CD8-positive, alpha-beta memory T cell (primary cell): ENCODE data around the gene HDLBP. TPM values are rescaled to one million over a fixed set of nuclear protein-coding genes. Genes with fewer than 3 reads are reported as not detected.

Source experiments
- CTCF ChIA-PET: fragments of 350-600 bp; sonication (Branson Sonifier 250); formaldehyde crosslinking; loops from one replicate; lab custom pipeline; 2021; ENCODE audit warnings: antibody characterized with exemption; lab: Charles Lee
- POLR2A ChIA-PET: fragments of 350-600 bp; sonication (Branson Sonifier 250); formaldehyde crosslinking; loops from one replicate; lab custom pipeline; 2021; ENCODE audit warnings: antibody characterized with exemption; lab: Charles Lee
- DNase-seq, 5 donors: peaks; one replicate each; pipeline versions ENCODE4 v3.0.0 to v3.0.0-alpha.2; 2020 to 2022; ENCODE audit warnings: mixed read lengths in 1 of 5
- H3K27ac ChIP-seq: one replicate; pipeline ENCODE4 v1.7.0; 2013; ENCODE audit warnings: low read depth, mild to moderate bottlenecking, low read length, moderate library complexity
- H3K27me3 ChIP-seq: 2 replicates; pipeline ENCODE4 v1.7.0; 2013; ENCODE audit warnings: low read length, mild to moderate bottlenecking; ENCODE audit not compliant: insufficient read depth, poor library complexity, severe bottlenecking
- H3K36me3 ChIP-seq: 2 replicates; pipeline ENCODE4 v1.7.0; 2013; ENCODE audit warnings: mild to moderate bottlenecking, low read length, moderate library complexity; ENCODE audit not compliant: insufficient read depth
- H3K4me1 ChIP-seq: 2 replicates; pipeline ENCODE4 v1.7.0; 2013; ENCODE audit warnings: mild to moderate bottlenecking, low read length, moderate library complexity; ENCODE audit not compliant: insufficient read depth
- H3K4me3 ChIP-seq: 2 replicates; pipeline ENCODE4 v1.7.0; 2013; ENCODE audit warnings: mild to moderate bottlenecking, low read length
- H3K9me3 ChIP-seq: 2 replicates; pipeline ENCODE4 v1.7.0; 2013; ENCODE audit warnings: mild to moderate bottlenecking, low read length
- H3K27ac Mint-ChIP-seq, 8 donors: one replicate each; pipeline ENCODE4 v1.8.0; 2020 to 2021; ENCODE audit warnings: mixed read lengths in 8 of 8, mild to moderate bottlenecking in 6 of 8, inconsistent platforms in 3 of 8, moderate library complexity in 3 of 8
- H3K27me3 Mint-ChIP-seq, 2 donors: one replicate each; pipeline ENCODE4 v1.8.0; 2020 to 2021; ENCODE audit warnings: mixed read lengths in 2 of 2, mild to moderate bottlenecking in 1 of 2, moderate library complexity in 1 of 2
- H3K36me3 Mint-ChIP-seq, 3 donors: one replicate each; pipeline ENCODE4 v1.8.0; 2020 to 2021; ENCODE audit warnings: mixed read lengths in 3 of 3, inconsistent platforms in 1 of 3, mild to moderate bottlenecking in 1 of 3
- H3K4me1 Mint-ChIP-seq, 3 donors: one replicate each; pipeline ENCODE4 v1.8.0; 2020 to 2021; ENCODE audit warnings: mixed read lengths in 3 of 3, inconsistent platforms in 1 of 3, mild to moderate bottlenecking in 1 of 3
- H3K4me3 Mint-ChIP-seq, 7 donors: one replicate each; pipeline ENCODE4 v1.8.0; 2020 to 2021; ENCODE audit warnings: mixed read lengths in 7 of 7, mild to moderate bottlenecking in 6 of 7, moderate library complexity in 4 of 7, inconsistent platforms in 2 of 7
- H3K9me3 Mint-ChIP-seq, 5 donors: one replicate each; pipeline ENCODE4 v1.8.0; 2020 to 2022; ENCODE audit warnings: mixed read lengths in 5 of 5, mild to moderate bottlenecking in 3 of 5, moderate library complexity in 2 of 5, inconsistent platforms in 1 of 5
- polyA plus RNA-seq: library from polyadenylated mRNA; unstranded; fragments of 300-500 nt; fragmentation: Illumina TruSeq; gene quantifications from one replicate; pipeline ENCODE4 v1.2.3, GENCODE V29; 2021
- total RNA-seq, 2 experiments: library from RNA; stranded (reverse); gene quantifications; one replicate each; pipeline ENCODE4 v1.2.3, GENCODE V29; 2021

HDLBP gene
- total and polyA plus RNA-seq, 3 experiments from 2014 or later: 70.0 to 313 (median 307) TPM

DNA sequence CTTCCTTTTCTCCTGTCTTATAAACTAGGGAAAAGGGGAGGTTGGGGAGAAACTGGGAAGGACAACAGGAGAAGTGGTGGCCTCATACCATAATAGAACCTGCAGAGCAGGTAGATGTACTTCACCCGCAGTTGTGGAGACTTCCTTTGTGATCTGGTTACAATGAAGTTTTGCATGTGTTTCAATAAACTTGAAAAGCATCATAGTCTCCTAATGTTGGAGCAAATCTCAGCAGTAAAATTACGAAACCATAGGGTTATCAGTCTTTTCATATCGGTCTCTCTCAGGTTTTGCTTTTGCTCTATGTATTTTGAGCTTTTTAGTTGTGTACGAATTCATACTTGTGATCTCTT, 96.5 kb downstream of the HDLBP start:
- no peaks in the 10 kb centered on the region for H3K9me3 Mint-ChIP-seq
- ChIA-PET POLR2A (interaction anchor here (0.8 kb wide), 1 partner anchor 97 kb away, joined by 3 read pairs; no protein-coding TSS in a partner anchor), CTCF (interaction anchor here (0.7 kb wide), 1 partner anchor 328 kb away, joined by 3 read pairs; no protein-coding TSS in a partner anchor)
- Histone ChIP-seq H3K4me3 (peak overlapping the region; percentile 49), H3K36me3 (no peaks in the 10 kb centered on the region), H3K9me3 (no peaks in the 10 kb centered on the region), H3K27ac (no peak overlapping the region), H3K4me1 (peaks cover 7% of the 10 kb centered on the region), H3K27me3 (peaks cover 4% of the 10 kb centered on the region)
- no peak for DNase-seq
- peak overlapping the region in 5 of 8 donors; percentile 10 to 89 (median 38) for H3K27ac Mint-ChIP-seq
- peaks cover 0 to 3% of the 10 kb centered on the region in 2 donors for H3K27me3 Mint-ChIP-seq
- peaks cover 9 to 18% (median 13%) of the 10 kb centered on the region in 3 donors for H3K4me1 Mint-ChIP-seq
- H3K36me3 Mint-ChIP-seq: no peaks in the 10 kb centered on the region
- peak overlapping the region; percentile 78 to 95 (median 89) for H3K4me3 Mint-ChIP-seq

DNA sequence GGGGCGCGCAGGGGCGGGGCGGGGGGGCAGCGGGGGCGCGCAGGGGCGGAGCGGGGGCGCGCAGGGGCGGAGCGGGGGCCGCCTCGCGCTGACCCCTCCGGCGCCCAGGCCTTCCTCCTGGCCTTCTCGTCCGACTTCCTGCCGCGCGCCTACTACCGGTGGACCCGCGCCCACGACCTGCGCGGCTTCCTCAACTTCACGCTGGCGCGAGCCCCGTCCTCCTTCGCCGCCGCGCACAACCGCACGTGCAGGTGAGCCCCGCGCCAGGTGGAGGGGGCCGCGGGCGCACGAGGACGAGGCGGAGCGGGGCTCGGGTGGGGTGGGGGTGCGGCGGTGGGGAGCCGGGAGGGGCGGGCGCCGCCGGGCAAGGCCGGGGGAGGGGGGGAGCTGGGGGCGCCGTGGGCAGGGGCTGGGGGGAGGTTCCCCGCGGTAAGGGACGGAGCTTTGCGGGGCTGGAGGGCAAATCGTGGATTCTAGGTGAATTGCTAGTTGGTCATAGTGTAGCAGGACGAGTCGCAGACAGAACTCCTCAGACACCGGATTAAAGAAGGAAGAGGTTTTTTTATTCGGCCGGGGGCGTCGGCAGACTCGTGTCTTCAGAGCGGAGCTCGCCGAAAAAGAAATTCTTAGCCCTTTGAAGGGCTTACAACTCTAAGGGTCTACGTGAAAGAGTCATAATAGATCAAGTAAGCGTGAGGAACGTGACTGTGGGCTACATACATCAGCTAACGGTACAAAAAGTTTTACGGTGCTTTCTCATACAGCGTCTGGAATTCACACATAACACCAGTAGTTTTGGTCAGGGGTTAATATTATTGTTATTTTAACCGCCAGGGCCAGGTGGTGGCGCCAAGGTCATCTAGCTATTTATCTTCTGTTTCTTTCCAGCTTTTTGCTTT, 97.1 kb downstream of the HDLBP start:
- no peaks in the 10 kb centered on the region for H3K36me3 ChIP-seq
- H3K27ac ChIP-seq: no peak overlapping the region
- ChIA-PET CTCF (no interaction called here), POLR2A (interaction anchor here (0.8 kb wide), 1 partner anchor 98 kb away, joined by 3 read pairs; no protein-coding TSS in a partner anchor)
- H3K4me1 ChIP-seq: peaks cover 7% of the 10 kb centered on the region
- H3K36me3 Mint-ChIP-seq: no peaks in the 10 kb centered on the region
- no peaks in the 10 kb centered on the region for H3K9me3 Mint-ChIP-seq
- H3K27ac Mint-ChIP-seq: peak overlapping the region; percentile 2 to 96 (median 80)
- H3K4me1 Mint-ChIP-seq: peaks cover 9 to 18% (median 13%) of the 10 kb centered on the region in 3 donors
- H3K27me3 ChIP-seq: peaks cover 4% of the 10 kb centered on the region
- DNase-seq: peak; percentile 23 to 68 (median 42)
- H3K27me3 Mint-ChIP-seq: peaks cover 0 to 3% of the 10 kb centered on the region in 2 donors
- no peaks in the 10 kb centered on the region for H3K9me3 ChIP-seq
- peak overlapping the region; percentile 49 for H3K4me3 ChIP-seq
- peak overlapping the region; percentile 78 to 95 (median 89) for H3K4me3 Mint-ChIP-seq

DNA sequence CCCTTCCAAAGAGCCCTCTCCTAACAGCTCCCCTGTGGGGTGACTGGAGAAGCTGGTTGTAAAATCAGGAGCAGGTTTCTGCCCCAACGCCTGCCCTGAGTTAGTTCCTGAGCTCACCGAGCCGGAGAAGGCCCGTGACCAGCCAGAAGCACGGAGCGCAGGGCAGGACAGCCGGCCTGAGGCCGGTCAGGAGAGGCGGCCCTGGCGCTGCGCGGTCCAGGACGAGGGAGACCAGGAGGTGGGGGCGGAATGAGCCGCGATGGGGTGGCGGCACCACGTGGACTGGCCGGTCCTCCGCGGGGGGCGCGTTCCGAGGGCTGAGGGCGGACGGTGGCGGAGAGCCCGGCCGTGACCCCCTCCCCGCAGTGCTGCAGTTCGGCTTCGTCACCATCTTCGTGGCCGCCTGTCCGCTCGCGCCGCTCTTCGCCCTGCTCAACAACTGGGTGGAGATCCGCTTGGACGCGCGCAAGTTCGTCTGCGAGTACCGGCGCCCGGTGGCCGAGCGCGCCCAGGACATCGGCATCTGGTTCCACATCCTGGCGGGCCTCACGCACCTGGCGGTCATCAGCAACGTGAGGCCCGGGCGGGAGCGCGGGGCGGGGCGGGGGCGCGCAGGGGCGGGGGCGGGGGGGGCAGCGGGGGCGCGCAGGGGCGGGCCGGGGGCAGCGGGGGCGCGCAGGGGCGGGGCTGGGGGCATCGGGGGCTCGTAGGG, 98.0 kb downstream of the HDLBP start:
- H3K27ac ChIP-seq: no peak overlapping the region
- peaks cover 4% of the 10 kb centered on the region for H3K27me3 ChIP-seq
- CTCF ChIA-PET: interaction anchor here (1.4 kb wide), 1 partner anchor 139 kb away, joined by 6 read pairs; no protein-coding TSS in a partner anchor
- no peaks in the 10 kb centered on the region for H3K36me3 ChIP-seq
- POLR2A ChIA-PET: no interaction called here
- Mint-ChIP-seq H3K36me3 (no peaks in the 10 kb centered on the region), H3K27me3 (peaks cover 0 to 3% of the 10 kb centered on the region in 2 donors), H3K4me1 (peaks cover 9 to 18% (median 13%) of the 10 kb centered on the region in 3 donors), H3K27ac (peak overlapping the region in 5 of 8 donors; percentile 50 to 90 (median 81)), H3K9me3 (no peaks in the 10 kb centered on the region), H3K4me3 (peak overlapping the region; percentile 54 to 90 (median 78))
- peak in 3 of 5 donors; percentile 25 to 41 (median 34) for DNase-seq
- no peaks in the 10 kb centered on the region for H3K9me3 ChIP-seq
- H3K4me1 ChIP-seq: peaks cover 7% of the 10 kb centered on the region
- H3K4me3 ChIP-seq: no peak overlapping the region

DNA sequence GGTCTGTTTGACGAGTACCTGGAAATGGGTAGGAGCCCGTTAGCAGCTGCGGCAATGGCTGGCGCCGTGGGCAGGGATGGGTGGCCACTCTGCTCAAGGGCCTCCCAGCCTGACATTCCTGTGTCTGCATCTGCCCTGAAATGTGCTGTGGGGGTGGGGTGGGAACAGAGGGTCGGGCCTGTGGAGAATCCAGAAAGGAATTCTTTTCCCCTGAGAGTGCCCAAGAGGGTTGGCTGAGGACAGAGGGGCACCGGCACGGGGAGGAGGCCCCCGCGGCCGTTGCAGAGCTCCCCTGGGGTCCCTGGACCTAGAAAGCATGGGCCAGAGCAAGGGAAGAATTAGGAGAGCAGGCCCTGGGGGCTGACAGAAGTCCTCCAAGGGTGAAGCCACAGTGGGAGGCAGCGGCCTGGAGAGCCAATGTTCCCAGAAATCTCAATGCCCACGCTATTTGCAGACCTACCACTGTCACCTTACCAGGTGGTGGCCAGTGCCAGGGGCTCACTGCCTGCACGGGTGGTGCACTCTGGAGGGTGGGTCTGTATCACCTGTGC, 99.2 kb downstream of the HDLBP start:
- Histone ChIP-seq H3K36me3 (no peaks in the 10 kb centered on the region), H3K4me3 (no peak overlapping the region), H3K27ac (no peak overlapping the region), H3K9me3 (no peaks in the 10 kb centered on the region), H3K4me1 (peaks cover 7% of the 10 kb centered on the region), H3K27me3 (peaks cover 4% of the 10 kb centered on the region)
- Mint-ChIP-seq H3K27me3 (peaks cover 0 to 5% of the 10 kb centered on the region in 2 donors), H3K4me3 (peak overlapping the region; percentile 72 to 86 (median 80)), H3K36me3 (no peaks in the 10 kb centered on the region), H3K9me3 (no peaks in the 10 kb centered on the region), H3K4me1 (peaks cover 9 to 18% (median 13%) of the 10 kb centered on the region in 3 donors), H3K27ac (peak overlapping the region in 4 of 8 donors; percentile 32 to 81 (median 78))
- ChIA-PET CTCF (interaction anchor here (1.4 kb wide), 1 partner anchor 138 kb away, joined by 6 read pairs; no protein-coding TSS in a partner anchor), POLR2A (no interaction called here)
- no peak for DNase-seq

DNA sequence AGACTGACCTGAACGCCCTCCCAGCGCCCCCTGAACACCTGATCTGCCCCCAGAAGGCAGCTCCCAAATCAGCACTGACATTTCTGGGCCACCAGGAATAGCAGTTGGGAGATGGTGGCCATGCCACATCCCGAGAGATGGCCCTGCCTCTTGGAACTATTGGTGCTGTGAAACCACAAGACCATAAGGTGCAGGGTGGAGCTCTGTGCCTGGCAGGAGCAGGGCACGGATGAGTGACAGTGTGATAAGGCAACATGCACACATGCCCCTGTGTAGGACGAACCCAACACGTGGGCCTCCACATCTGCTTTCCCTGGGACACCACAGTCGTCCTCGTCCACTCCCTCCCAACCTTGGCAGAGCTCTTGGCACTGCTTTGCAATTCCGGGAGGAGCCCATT, 100.1 kb downstream of the HDLBP start:
- ChIA-PET POLR2A (no interaction called here), CTCF (no interaction called here)
- no peaks in the 10 kb centered on the region for H3K36me3 ChIP-seq
- peaks cover 9 to 18% (median 13%) of the 10 kb centered on the region in 3 donors for H3K4me1 Mint-ChIP-seq
- no peaks in the 10 kb centered on the region for H3K9me3 ChIP-seq
- H3K36me3 Mint-ChIP-seq: no peaks in the 10 kb centered on the region
- no peaks in the 10 kb centered on the region for H3K9me3 Mint-ChIP-seq
- no peak overlapping the region for H3K4me3 ChIP-seq
- H3K27me3 ChIP-seq: peaks cover 4% of the 10 kb centered on the region
- no peak for DNase-seq
- peaks cover 0 to 5% of the 10 kb centered on the region in 2 donors for H3K27me3 Mint-ChIP-seq
- peak overlapping the region in 2 of 7 donors; percentile 27 to 61 for H3K4me3 Mint-ChIP-seq
- H3K4me1 ChIP-seq: peaks cover 7% of the 10 kb centered on the region
- H3K27ac Mint-ChIP-seq: no peak overlapping the region
- H3K27ac ChIP-seq: no peak overlapping the region

DNA sequence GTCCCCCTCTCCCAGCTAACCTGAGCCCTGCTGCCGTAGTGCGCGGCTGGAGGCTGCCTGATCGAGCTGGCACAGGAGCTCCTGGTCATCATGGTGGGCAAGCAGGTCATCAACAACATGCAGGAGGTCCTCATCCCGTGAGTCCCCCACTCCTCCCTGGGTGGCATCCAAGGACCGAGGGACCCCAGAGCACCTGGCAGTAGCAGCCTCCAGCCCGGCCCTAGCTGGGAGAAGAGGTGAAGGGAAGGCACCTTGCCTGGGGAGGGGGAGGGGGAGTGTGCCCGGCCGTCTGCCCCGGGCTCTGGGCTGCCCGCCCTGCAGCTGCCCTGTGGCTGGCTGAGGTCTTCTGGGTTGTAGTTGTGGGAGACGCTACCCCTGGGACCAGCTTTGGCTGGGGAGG, 100.7 kb downstream of the HDLBP start:
- ChIA-PET POLR2A (no interaction called here), CTCF (no interaction called here)
- no peak overlapping the region for H3K4me3 Mint-ChIP-seq

DNA sequence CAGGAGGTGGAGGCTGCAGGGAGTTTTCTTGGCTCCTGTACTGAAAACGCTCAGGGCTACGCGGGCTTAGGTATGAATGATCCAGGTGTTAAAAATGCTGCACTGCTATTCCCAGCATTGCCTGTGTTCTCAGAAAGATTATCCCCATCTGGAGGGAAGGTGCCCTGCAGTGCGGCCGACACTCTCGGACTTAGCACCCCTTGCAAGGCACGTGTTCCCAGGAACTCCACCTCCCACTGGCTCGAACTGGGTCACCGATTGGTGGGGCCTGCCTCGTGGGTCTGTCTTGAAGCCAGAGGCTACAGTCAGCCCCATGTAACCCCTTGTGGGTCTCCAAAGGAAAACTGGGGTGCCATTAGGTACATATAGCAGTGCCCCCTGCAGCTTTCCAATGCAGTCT, 101.3 kb downstream of the HDLBP start:
- ChIA-PET POLR2A (no interaction called here), CTCF (no interaction called here)
- no peak overlapping the region for H3K27ac Mint-ChIP-seq
- peaks cover 1% of the 10 kb centered on the region for H3K27me3 ChIP-seq
- no peak overlapping the region for H3K27ac ChIP-seq
- no peaks in the 10 kb centered on the region for H3K36me3 ChIP-seq
- H3K27me3 Mint-ChIP-seq: peaks cover 0 to 5% of the 10 kb centered on the region in 2 donors
- no peak for DNase-seq
- no peaks in the 10 kb centered on the region for H3K9me3 Mint-ChIP-seq
- peaks cover 7% of the 10 kb centered on the region for H3K4me1 ChIP-seq
- no peaks in the 10 kb centered on the region for H3K9me3 ChIP-seq
- no peaks in the 10 kb centered on the region for H3K36me3 Mint-ChIP-seq
- H3K4me3 ChIP-seq: no peak overlapping the region
- no peak overlapping the region for H3K4me3 Mint-ChIP-seq
- peaks cover 8 to 16% (median 10%) of the 10 kb centered on the region in 3 donors for H3K4me1 Mint-ChIP-seq

More for the DNA sequence above, 100.7 kb downstream of the HDLBP start:
- Mint-ChIP-seq H3K27me3 (peaks cover 0 to 5% of the 10 kb centered on the region in 2 donors), H3K9me3 (no peaks in the 10 kb centered on the region), H3K4me1 (peaks cover 9 to 18% (median 13%) of the 10 kb centered on the region in 3 donors), H3K36me3 (no peaks in the 10 kb centered on the region), H3K27ac (no peak overlapping the region)
- Histone ChIP-seq H3K4me1 (peaks cover 7% of the 10 kb centered on the region), H3K4me3 (no peak overlapping the region), H3K36me3 (no peaks in the 10 kb centered on the region), H3K27ac (no peak overlapping the region), H3K27me3 (peaks cover 4% of the 10 kb centered on the region), H3K9me3 (no peaks in the 10 kb centered on the region)
- DNase-seq: no peak
